ENCODE results near the gene GBP4.

GRCh38 chr1:89200663-89201062, 1.9 kb upstream of the GBP4 start:
- TF ChIP-seq CTCF (IDR thresholded peaks at IDR 0.05 in 2 of 3, conservative IDR thresholded peaks at IDR 0.05 in 1 of 3; ENCODE audit: borderline replicate concordance in 1 of 3, insufficient read depth in 1 of 3, low read depth in 2 of 3, low read length in 2 of 3) (no peak), CBX3 (IDR thresholded peaks at IDR 0.05; ENCODE audit: low read depth) (no peak), POLR2A (IDR thresholded peaks at IDR 0.05; ENCODE audit: borderline replicate concordance, extremely low read depth, insufficient read depth, insufficient read length) (no peak), EZH2 (IDR thresholded peaks at IDR 0.05) (no peak), YY1 (IDR thresholded peaks at IDR 0.05; ENCODE audit: extremely low read depth, insufficient replicate concordance, low read depth, low read length) (no peak), SRF (IDR thresholded peaks at IDR 0.05; ENCODE audit: low read depth) (no peak), CEBPB (IDR thresholded peaks at IDR 0.05; ENCODE audit: low read depth) (no peak), FOSL1 (IDR thresholded peaks at IDR 0.05; ENCODE audit: low read depth) (no peak), ZNF274 (IDR thresholded peaks at IDR 0.05; ENCODE audit: low read depth, low read length) (no peak), EZH2phosphoT487 (IDR thresholded peaks at IDR 0.05; ENCODE audit: borderline replicate concordance) (no peak), RAD21 (IDR thresholded peaks at IDR 0.05; ENCODE audit: low read depth) (no peak)

All from HCT116 (cell line).